HG02798 (cell line): ENCODE measurements around the gene CABP5.
"Not testable (repeated sequence)": the region's sequence is repeated elsewhere in the genome, so short reads cannot be mapped to it uniquely, and the experiment has no call there.

Experiments used
- ATAC-seq: cut with Tn5 transposase; IDR thresholded peaks from one replicate; pipeline ENCODE4 v1.9.1; 2021; ENCODE audit warnings: mild to moderate bottlenecking; ENCODE audit not compliant: unreplicated experiment, poor library complexity

Gene CABP5

DNA sequence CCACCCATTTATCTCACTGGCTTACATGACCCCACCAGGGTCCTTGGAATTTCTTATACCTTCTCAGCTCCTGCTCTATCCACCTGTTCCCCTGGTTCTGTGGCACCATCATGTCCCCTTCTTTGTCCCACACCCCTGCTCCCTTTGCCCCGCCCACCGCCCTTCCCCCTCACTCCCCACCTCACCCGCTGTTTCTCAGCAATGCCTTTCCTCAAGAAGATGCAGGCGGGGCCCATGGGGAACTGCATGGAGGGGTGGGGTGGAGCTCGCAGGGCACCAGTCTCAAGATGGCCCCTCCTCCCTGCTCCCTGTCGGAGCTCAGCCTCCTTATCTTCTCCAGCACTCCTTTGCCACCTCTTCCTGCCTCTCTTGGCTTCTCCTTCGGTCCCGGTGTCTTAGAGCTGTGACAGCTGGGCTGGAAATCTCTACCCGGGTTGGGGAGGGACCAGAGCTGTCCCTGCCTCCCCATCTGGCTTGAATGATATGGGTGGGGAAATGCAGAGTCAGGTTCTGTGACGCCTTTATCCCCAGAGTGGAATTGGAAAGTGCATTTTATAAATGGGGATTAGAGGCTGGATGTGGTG is at the start of gene CABP5:
Gene CABP5 (minus strand): TSS at position 405 of the 584 bp plus-strand sequence. CDS start 157 bp downstream, at position 248.
- ATAC-seq = no peak

DNA sequence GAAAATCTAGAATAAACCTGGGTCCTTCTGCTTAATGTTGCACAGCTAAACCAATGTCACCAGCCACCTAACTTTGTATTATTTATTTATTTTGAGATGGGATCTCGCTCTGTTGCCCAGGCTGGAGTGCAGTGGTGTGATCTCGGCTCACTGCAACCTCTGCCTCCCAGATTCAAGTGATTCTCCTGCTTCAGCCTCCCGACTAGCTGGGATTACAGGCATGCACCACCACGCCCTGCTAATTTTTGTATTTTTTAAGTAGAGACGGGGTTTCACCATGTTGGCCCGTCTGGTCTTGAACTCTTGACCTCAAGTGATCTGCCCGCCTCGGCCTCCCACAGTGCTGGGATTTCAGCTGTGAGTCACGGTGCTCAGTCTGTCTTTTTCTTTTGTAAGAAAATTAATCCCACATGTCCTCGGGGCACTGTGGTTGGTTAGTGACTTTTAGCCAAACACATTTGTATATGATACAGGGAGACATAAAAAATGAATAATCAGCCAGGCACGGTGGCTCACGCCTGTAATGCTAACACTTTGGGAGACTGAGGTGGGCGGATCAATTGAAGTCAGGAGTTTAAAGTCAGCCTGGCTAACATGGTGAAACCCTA is 47.3 kb upstream of the CABP5 start:
- not testable (repeated sequence) for ATAC-seq

DNA sequence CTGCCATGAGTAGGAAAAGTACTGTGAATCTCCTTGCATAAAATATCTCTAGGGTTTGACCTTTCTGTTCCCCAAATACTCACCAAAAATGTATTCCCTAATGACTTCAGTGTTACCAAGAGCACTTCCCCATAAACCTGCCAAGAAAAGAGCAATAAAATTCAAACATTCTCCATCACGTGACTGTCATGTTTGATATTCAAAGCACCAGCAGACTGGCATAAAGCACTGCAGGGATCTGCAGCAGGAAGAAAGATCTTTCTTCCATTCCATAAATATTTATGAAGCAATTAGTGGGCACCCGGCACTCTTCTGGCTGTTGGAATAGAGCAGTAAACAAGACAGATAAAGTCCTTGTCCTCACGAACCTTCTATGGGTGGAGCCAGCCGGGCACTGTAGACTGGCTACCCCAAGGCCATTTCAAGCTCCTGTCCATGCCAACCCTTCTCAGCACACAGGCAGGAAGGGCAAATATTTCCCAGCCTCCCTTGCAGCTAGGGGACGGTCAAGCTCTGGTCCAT is 46.5 kb upstream of the CABP5 start:
- no peak for ATAC-seq

DNA sequence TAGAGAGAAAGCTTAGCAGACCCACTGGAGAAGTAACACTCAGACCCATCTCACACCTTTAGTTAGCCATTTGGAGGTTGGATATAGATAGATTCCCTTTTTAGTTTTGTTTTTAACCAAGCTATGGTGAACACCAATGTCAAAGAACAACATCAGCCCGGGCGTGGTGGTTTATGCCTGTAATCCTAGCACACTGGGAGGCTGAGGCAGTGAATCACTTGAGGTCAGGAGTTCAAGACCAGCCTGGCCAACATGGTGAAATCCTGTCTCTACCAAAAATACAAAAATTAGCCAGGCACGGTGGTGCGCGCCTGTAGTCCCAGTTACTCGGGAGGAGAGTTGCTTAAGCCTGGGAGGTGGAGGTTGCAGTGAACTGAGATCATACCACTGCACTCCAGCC is 45.1 kb upstream of the CABP5 start:
- not testable (repeated sequence) for ATAC-seq

DNA sequence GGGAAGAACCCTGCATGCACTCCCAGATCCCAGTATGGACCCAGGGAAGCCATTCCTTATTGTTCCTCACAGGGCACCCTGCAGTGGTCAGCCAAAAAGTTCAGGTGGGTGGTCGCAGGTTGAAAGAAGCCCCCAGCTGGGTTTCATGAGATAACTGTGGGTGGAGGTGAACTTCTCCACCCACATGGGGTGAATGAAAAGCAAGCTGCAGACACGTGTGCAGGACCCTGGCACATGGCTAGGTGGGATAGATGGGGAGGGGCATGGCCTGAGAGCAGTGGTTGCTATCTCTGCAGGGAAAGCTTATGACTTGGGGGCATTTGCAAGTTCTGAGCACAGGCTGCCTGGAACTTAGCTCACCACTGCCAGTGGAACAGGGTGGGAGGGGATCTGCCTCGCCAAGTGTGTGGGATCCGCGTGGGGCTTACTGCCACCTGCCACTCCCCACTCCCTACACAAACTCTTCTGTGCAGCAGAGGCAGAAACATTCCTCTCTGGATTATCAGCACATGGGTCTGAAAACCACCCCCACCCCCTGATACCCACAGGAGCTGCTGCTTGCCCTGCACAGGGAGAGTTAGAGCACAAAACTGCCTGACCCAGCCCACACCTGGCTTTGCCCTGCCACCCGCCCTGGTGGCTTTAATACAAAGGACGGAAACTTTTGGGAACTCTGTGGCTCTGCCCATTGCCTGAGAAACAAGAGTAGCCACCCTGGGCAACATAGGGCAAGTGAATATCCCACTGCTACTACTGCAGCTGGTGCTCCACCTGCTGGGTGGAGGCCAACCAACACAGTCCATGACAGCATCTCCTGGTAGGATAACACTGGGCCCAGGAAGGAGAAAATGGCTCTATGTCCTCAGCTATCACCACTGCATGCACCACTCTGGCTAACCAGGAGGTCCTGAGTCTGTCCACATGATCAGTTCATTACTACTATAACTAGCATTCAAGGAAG is 42.3 kb upstream of the CABP5 start:
- no peak for ATAC-seq

DNA sequence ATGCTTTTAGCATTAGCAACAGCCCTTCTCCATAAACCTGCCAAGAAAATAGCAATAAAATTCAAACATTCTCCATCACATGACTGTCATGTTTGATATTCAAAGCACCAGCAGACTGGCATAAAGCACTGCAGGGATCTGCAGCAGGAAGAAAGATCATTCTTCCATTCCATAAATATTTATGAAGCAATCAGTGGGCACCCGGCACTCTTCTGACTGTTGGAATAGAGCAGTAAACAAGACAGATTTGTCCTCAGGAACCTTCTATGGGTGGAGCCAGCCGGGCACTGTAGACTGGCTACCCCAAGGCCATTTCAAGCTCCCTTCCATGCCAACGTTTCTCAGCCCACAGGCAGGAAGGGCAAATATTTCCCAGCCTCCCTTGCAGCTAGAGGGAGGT is 41.2 kb upstream of the CABP5 start:
- no peak for ATAC-seq

DNA sequence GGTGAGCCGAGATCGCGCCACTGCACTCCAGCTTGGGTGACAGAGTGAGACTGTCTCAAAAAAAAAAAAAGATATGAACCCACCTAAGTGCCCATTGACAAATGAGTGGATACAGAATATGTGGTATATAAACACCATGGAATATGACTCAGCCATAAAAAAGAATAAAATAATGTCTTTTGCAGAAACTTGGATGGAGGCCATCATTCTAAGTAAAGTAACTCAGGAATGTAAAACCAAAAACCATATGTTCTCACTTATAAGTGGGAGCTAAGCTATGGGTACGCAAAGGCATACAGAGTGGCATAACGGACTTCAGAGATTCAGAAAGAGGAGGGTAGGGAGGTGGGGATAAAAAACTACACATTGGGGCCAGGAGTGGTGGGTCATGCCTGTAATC is 37.2 kb upstream of the CABP5 start:
- no peak for ATAC-seq

DNA sequence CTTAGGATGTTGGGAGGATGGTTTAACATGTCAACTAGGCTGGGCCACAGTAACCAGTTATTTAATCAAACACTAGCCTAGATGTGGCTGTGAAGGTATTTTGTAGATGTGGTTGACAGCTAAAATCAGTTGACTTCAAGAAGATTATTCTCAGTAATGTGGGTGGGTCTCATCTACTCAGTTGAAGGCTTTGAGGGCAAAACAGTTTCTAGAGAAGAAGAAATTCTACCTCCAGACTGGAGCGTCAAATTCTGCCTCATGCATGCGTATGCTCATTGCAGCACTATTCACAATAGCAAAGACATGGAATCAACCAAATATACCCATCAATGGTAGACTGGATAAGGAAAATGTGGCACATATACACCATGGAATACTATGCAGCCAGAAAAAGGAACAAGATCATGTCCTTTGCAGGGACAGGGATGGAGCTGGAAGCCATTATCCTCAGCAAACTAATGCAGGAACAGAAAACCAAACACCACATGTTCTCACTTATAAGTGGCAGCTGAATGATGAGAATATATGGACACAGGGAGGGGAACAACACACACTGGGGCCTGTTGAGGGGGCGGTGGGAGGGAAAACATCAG is 26.4 kb upstream of the CABP5 start:
- ATAC-seq = not testable (repeated sequence)

DNA sequence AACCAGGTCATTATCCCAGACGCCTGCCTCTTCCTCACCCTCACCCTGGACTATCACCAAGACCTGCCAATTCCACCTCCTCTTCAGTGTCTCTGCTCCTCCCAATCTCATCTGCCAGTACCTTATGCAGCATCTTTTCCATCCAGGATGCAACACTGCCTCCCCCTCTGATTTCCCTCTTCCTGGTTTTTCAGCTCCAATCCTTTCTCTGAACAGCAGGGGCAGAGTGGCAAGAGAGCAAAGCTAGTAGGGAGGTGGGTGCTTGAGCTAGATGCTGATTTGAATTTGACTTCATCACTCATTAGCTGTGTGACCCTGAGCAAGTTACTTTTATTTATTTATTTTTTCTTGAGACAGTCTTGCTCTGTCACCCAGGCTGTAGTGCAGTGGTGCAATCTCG is 25.6 kb upstream of the CABP5 start:
- no peak for ATAC-seq

DNA sequence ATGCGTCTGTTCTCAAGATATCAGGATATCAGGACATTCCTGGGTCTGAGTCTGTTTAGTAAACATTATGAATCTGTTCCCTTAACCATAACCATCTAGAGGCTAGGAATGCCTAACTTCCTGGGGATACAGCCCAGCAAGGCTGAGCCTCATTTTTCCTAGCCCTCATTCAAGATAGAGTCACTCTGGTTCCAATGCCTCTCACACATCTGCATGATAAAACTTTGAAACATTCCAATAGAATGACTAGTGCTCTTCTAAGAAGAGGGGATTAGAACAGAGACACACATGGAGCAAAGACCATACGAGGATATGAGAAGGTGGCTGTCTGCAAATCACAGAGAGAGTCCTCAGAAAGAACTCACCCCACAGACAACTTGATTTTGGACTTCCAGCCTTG is 20.6 kb upstream of the CABP5 start:
- no peak for ATAC-seq

DNA sequence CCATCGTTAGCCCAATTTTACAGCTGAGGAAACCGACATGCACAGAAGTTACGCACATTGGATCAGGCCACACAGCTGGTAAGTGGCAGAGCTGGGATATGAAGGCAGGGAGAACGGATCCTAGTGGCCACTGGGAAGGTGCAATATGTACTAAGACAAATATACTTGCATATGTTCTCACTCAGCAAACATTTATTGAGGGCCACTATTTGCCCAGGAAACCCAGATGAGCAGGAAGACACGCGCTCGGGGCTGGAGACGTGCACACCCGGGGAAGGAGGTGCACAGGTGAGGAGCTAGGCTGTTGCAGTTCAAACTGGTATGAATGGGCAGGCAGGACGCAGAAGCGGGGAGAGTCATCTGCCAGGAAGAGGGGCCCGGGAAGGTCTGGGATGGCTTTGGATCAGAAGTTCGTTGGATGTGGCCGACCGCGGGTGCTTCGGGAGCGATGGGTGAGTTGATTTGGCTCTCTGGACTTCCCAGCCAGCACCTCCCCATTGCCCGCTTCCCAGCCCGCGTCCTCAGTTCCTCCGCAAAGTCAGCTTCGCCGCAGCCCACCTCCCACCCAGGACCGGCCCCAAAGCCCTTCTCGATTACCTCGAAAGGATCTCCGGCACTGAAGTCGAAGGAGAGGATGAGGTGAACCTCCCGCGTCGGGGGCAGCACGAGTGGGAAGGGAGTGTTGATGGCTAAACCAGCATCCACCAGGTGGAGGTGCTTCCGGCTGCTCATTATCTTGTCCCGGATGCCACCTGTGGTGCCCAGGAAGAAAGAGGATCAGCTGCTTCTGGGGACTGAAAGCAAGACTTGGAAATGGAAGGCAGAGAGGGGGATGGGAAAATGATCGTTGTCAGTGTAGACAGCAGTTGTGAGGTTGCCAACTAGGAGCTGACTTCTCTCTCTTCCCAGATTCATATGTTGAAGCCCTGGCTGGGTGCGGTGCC is 17.8 kb upstream of the CABP5 start:
- no peak for ATAC-seq

DNA sequence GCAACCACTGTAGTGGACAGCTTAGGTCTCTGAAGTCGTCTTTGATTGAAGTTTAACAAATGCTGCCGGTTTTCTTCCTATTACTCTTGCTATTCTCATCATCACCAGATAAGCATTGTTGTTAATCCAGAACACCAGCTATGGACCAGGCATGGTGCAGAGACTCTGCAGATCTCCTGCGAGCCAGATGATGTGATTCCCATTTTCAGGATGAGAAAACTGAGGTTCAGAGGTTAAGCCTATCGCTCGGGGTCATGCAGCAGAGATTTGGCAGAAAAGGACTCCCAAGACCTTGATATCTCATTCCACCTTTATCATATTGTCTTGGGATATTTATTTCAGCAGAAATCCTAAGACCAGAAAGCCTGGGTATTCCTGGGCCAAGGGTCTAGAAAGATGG is 16.5 kb upstream of the CABP5 start:
- ATAC-seq = no peak

DNA sequence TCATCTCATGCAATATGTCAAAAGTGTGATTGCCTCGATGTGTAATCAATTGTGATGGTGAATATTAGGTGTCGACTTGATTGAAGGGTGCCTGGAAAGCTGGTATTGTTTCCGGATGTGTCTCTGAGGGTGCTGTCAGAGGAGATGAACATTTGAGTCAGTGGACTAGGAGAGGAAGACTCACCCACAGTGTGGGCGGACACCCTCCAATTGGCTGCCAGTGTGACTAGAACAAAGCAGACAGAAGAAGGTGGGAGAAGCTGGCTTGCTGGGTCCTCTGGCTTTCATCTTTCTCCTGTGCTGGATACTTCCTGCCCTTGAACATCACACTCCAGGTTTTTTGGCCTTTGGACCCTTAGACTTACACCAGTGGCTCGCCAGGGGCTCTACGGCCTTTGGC is 15.5 kb upstream of the CABP5 start:
- no peak for ATAC-seq

DNA sequence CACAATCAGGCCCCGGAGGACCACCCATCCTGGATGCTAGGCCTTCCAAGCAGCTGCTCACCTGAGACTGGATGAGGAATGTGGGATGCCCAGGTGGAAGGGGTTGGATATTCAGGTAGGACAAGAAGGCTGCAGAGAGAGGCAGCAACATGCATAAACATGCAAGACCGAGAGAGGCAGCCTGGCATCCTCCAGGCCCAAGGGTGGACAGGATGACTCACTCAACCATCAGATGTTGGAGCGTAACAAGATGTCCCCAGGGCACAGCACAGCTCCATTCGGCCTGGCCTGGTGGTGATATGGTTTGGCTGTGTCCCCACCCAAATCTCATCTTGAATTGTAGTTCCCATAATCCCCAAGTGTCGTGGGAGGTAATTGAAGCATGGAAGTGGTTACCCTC is 10.0 kb upstream of the CABP5 start:
- no peak for ATAC-seq

DNA sequence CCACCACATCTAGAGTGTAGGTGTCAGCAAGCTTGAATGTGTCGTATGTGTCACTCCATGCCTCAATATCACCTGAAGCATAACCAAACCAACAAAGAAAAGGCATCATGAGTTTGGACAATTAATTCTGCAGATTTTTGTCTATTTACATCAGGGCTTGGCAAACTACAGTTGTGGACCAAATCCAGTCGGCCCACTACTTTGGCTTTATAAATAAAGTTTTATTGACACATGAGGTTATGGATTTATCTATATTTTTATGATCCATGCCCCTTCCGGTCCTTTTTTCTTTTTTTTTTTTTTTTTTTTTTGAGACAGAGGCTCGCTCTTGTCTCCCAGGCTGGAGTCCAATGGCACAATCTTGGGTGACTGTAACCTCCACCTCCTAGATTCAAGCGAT is 9.2 kb upstream of the CABP5 start:
- ATAC-seq = no peak

DNA sequence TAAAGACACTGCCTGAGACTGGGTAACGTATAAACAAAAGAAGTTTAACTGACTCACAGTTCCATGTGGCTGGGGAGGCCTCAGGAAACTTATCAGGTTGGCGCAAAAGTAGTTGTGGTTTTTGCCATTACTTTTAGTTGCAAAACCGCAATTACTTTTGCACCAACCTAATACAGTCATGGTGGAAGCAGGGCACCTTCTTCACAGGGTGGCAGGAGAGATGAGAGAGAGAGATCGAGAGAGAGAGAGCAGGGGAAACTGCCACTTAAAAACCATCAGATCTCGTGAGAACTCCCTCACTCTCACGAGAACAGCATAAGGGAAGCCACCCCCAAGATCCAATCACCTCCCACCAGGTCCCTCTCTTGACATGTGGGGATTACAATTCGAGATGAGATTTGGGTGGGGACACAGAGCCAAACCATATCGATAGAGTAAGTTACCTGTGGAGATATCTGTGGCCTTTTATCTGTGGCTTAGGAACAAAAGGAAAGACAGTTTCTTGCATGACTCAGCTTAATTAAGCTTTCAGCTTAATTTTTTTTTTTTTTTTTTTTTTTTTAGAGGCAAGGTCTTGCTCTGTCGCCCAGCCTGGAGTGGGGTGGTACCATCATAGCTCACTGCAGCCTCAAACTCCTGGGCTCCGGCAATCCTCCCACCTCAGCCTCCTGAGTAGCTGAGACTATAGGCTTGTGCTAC is 7.6 kb upstream of the CABP5 start:
- no peak for ATAC-seq

DNA sequence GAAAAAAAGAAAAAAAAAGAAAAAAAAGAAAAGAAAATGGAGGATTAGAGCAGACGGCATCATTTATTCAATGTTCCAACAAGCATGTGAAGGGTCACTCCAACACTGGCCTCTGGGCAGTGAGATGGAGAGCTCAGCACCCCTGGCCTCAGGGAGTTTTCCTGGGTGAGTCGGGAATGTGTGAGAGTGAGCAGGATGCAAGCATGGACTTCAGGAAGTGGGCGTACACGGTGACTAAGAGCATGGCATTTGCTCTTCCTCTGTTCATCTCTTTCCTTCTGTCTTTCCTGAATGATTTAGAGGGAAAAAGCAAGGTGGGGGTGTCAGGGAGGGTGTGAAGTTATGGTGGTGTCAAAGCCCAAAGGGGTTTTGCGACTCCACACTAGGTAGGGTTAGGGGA is 682 bp upstream of the CABP5 start:
- no peak for ATAC-seq

DNA sequence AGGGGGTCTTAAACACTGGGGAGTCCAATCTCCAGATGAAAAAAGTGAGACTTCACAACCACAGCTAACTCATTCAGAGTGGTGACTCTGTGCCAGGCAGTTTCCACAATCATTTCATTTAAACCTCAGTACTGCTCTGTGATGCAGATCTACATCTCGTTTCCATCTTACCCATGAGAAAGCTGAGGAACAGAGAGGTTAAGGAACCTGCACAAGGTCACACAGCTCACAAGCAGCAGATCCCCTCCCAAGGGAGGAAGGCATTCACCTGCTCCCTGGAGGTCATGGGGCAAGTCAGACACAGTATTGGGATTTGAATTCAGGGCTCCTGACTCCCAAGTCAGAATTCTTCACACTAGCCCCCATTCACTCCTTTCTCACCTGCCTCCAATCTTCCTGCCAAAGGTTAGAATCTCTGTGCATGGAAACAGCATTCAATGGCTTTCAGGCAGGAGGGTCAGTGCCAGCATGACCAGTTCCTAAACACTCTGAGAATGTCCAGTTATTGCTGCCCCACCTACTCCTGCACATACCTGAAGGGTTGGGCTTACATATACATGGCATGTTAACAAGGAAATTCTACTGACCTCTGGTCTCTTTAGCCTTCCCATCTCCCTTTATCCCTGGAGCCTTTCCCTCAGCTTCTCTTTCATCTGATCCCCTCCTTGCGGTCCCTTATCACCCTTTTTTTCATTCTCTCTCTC is 1.9 kb downstream of the CABP5 start:
- no peak for ATAC-seq

DNA sequence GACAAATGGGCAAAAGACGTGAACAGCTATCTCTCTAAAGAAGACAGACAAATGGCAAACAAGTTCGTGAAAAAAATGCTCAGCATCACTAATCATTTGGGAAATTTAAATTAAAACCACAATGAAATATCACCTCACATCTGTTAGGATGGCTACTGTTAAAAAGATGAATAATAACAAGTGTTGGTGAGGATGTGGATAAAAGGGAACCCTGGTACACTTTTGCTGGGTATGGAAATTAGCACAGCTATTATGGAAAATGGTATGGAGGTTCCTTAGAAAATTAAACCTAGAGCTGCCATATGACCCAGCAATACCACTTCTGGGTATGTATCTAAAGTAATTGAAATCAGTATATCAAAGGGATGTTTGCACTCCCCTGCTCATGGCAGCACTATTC is 7.1 kb downstream of the CABP5 start:
- no peak for ATAC-seq
